NCI-H1694 treated with DMSO at 0.1 percent for 48 hours (cell line): ENCODE measurements around the gene MARCHF2.

Experiments
- DNase-seq: peaks from one replicate; lab custom pipeline; 2025; lab: John Stamatoyannopoulos, UW

The MARCHF2 gene

GRCh38 chr19:8477889-8478288, 64.8 kb downstream of the MARCHF2 start:
- no peak for DNase-seq

- DNase-seq: no peak
Measured at GRCh38 chr19:8478598-8478997, 65.5 kb downstream of the MARCHF2 start.

- no peak for DNase-seq
Measured at GRCh38 chr19:8481201-8481600, 68.1 kb downstream of the MARCHF2 start.

GRCh38 chr19:8481616-8482015, 68.5 kb downstream of the MARCHF2 start:
- no peak for DNase-seq

GRCh38 chr19:8482696-8483095, 69.6 kb downstream of the MARCHF2 start:
- no peak for DNase-seq

GRCh38 chr19:8483165-8483564, 70.1 kb downstream of the MARCHF2 start:
- no peak for DNase-seq

- DNase-seq: no peak
Measured at GRCh38 chr19:8484331-8484894, 71.3 kb downstream of the MARCHF2 start.

GRCh38 chr19:8485561-8486371, 72.7 kb downstream of the MARCHF2 start:
- no peak for DNase-seq

GRCh38 chr19:8486661-8487136, 73.6 kb downstream of the MARCHF2 start:
- DNase-seq: no peak

GRCh38 chr19:8487137-8487851, 74.2 kb downstream of the MARCHF2 start:
- no peak for DNase-seq

GRCh38 chr19:8488365-8488764, 75.3 kb downstream of the MARCHF2 start:
- no peak for DNase-seq
